HG03457 (cell line): ENCODE results near the gene IFT20.
A peak's percentile ranks its signal among the peaks of the same experiment; 100 is the strongest.

ENCODE experiments used
- ATAC-seq: cut with Tn5 transposase; IDR thresholded peaks from one replicate; pipeline ENCODE4 v1.9.1; 2021; ENCODE audit warnings: moderate number of reproducible peaks; ENCODE audit not compliant: unreplicated experiment

Gene IFT20

GRCh38 chr17:28335201-28335958 is at the start of gene IFT20, which contains the start of gene TNFAIP1:
TSS of gene IFT20 (minus strand) at chr17:28335472. CDS start at chr17:28331985, 3,487 bp downstream.
TSS of gene TNFAIP1 (plus strand) at chr17:28335761. CDS start at chr17:28339522, 3,761 bp downstream.
- peak; percentile 93 for ATAC-seq

- ATAC-seq, result no peak
These were observed 49.7 kb upstream of the IFT20 start for GRCh38 chr17:28385037-28385400.

GRCh38 chr17:28384281-28385036 is 49.2 kb upstream of the IFT20 start:
- peak; percentile 51 for ATAC-seq

- no peak for ATAC-seq
These were observed 46.0 kb upstream of the IFT20 start for GRCh38 chr17:28381141-28381825.

GRCh38 chr17:28379814-28380801 is 44.8 kb upstream of the IFT20 start:
- ATAC-seq, result no peak

GRCh38 chr17:28372945-28373274 is 37.6 kb upstream of the IFT20 start:
- ATAC-seq, result no peak

GRCh38 chr17:28372203-28372944 is 37.1 kb upstream of the IFT20 start:
- no peak for ATAC-seq

GRCh38 chr17:28371245-28372202 is 36.3 kb upstream of the IFT20 start, which contains the start of gene SARM1:
TSS of gene SARM1 (plus strand) at chr17:28371694. CDS start at chr17:28372033, 339 bp downstream.
- ATAC-seq, result no peak

GRCh38 chr17:28370744-28371103 is 35.5 kb upstream of the IFT20 start:
- no peak for ATAC-seq

- ATAC-seq, result no peak
These were observed 34.9 kb upstream of the IFT20 start, which contains the start of gene VTN for GRCh38 chr17:28370035-28370743. TSS of gene VTN (minus strand) at chr17:28370307. CDS start at chr17:28370203, 104 bp downstream.

GRCh38 chr17:28369684-28370034 is 34.4 kb upstream of the IFT20 start:
- ATAC-seq, result no peak

- ATAC-seq, result no peak
These were observed 33.8 kb upstream of the IFT20 start for GRCh38 chr17:28368915-28369683.

- no peak for ATAC-seq
These were observed 33.1 kb upstream of the IFT20 start for GRCh38 chr17:28368306-28368831.

- ATAC-seq, result no peak
These were observed 32.5 kb upstream of the IFT20 start for GRCh38 chr17:28367641-28368305.

- no peak for ATAC-seq
These were observed 31.3 kb upstream of the IFT20 start for GRCh38 chr17:28366605-28367004.

GRCh38 chr17:28365487-28365886 is 30.2 kb upstream of the IFT20 start:
- no peak for ATAC-seq
